ENCODE measurements around the gene RPL41.

The RPL41 gene

GRCh38 chr12:56103066-56103711 is 13.2 kb upstream of the RPL41 start:
- DNase-seq = peak; percentile 26

GRCh38 chr12:56103823-56104108 is 12.7 kb upstream of the RPL41 start:
- no peak for DNase-seq

DNA sequence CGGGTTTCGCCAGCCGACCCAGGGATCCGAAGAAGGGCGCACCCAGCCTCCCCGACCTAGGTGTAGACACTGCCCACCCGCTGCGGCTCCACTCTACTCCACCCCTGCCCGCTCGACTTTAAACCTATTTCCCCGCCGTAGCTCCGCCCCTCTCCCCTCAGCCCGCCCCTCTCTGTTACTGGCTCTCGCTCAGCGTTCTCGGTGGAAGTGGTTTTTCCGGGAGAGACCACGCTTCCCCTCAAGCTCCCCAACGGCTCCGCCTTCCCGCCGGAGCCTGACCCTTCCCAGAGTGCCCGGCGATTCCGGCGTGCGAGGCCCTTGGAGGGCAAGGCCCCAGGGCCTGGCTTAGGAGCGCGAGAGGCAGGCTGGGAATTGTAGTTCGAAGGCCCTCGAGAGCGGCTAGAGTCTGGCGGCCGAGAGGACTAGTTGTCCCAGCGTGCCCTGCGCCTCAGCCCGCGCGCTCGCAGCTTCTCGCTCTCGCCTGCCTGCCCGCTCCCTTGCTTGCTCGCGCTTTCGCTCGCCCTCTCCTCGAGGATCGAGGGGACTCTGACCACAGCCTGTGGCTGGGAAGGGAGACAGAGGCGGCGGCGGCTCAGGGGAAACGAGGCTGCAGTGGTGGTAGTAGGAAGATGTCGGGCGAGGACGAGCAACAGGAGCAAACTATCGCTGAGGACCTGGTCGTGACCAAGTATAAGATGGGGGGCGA is 12.2 kb upstream of the RPL41 start, which contains the start of gene PA2G4:
Gene PA2G4, plus strand, starts transcription at position 451 of the 706 bp plus-strand sequence. Its CDS starts 179 bp downstream, at position 630.
- peak; percentile 98 for DNase-seq

DNA sequence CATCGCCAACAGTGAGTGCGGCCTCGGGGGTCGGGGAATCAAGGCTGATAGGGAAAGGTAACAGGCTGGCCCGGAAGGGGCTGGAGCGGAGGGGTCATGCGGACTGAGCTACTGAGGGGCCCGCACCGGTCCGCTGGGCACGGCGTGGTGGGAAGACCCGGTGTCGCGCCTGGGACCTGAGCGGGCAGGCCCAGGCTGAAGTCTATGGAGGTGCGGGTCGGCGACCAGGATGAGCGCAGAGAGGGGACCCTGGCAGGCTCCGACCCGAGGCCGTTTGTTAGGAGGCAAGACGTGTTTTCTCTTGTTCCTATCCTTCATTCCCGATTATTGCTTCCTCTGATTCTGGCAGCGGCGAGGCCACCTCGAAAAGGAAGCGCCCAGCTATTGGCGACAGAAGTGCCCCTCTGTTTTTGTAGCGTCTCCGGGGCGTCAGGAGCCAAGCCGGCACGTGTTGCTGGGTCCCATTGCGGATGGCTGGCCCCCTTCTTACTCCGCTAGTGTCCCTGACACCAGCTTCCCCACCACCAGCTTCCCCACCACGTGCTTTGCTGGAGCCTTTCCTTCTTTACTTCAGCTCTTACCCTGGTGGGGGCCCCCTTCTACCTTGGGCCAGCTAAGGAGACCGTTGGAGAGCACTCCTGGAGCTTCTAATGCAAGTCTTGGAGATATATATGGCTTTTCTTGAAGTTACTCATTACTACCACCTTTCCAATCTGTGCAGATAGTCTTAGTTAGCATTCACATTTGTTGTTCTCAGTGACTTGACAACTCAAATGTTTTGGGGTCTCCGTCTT is 11.4 kb upstream of the RPL41 start:
- DNase-seq = peak; percentile 25

DNA sequence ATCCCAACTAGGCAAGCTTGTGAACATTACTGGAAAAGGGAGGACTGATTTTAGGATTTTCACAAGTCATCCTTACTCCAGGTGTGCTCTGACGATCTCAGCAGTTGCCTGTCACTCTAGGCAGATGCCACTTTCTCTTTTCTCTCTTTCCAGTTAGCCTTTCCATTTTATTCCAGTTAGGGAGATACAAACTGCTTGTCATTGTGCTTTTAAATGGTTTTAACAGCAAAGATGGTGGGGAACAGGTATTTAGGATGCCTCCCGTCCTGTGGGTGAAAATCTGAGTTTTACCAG is 10.9 kb upstream of the RPL41 start:
- DNase-seq = no peak

DNA sequence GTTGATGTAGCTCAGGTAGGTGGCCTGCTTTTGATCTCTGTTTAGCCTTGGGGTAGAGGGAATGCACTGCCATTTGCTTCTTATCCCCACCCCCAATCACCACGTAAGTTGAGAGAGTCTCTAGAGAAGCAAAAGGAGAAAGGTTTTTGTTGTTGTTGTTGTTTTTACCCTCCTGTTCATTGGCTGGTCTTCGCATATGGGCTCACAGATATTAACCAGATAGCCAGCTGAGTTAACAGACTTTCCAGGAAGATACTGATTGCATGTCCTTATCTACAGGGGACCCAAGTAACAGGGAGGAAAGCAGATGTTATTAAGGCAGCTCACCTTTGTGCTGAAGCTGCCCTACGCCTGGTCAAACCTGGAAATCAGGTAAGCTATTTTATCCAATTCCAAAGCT is 9.2 kb upstream of the RPL41 start:
- DNase-seq = no peak

- DNase-seq = no peak
Observed at GRCh38 chr12:56110571-56110970, 5.9 kb upstream of the RPL41 start.

DNA sequence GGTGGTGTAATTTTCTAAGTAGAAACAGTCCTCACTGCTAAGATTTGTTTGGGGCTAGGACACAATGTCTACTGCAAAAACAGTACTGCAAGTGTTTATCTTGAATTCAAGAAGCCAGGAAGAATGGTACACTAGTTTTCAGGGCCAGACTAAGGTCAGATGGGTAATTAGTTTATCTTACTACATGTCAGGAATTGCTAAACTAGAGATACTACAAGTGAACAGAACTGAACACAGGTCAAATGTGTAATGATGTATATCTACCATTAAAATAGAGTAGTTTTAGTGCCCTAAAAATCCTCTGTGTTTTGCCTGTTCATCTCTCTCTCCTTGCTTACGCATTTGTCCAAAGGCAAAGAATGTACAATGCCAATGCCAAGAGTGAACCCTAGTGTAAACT is 2.3 kb upstream of the RPL41 start:
- DNase-seq = no peak

GRCh38 chr12:56115329-56115728 is 1.1 kb upstream of the RPL41 start:
- DNase-seq = no peak

DNA sequence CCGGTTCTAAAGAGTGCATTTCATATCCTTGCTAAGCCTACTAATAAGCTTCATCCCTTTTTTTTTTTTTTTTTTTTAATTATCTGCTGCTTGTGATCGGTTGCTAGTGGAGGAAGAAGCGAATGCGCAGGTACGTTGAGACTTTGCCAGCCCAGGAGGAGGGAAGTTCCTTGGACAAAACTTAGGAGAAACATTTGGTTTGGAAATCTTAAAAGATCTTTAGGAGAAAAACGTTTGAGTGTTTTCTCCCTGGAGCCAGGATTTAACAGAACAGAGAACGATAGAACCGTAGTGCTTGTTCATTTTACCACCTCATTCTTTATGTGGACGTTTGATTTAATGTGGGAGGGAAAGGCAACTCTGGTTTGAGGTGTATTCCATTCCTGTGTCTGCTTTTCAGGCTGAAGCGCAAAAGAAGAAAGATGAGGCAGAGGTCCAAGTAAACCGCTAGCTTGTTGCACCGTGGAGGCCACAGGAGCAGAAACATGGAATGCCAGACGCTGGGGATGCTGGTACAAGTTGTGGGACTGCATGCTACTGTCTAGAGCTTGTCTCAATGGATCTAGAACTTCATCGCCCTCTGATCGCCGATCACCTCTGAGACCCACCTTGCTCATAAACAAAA is 761 bp downstream of the RPL41 start:
- peak; percentile 24 for DNase-seq

DNA sequence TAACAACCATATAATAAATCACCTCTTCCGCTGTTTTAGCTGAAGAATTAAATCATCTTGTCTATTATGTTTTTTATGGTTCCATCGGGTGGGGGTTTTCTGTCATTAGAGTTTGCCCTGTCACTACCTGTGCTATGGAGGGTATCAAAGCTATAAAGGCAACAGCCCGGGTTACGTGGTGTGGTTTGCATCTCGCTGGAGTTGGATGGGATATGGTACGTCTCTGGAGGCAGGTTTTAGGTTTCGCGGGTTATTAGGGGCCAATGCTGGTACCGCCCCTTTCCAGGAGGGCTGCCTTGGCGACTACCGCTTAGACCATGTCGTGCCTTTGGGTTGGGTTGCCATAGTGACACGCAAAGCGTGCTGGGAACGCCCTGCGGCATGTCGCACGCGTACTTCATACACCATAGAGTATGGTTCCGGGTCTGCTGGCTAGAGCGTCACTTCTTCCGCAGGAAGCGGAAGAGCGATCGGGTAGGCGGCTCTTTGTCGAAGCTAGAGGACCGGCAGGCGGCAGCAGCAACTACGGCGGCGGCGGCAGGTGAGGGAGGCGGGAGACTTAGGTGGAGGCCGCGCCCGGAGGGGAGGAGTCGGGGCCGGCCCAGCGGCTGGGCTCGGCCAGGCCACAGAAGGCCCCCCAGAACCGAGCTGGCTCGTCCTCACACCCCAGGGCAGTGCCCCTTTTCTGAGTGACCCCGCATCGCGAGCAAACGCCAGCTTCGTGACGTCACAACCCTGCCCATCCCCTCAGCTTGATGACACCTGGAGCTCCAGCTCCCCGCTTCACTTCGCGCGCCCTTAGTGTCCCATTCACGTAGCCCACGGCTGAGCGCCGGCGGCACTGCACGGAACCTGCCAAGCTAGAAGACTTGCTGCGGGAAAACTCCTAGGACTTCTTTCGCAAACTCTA is 1.6 kb downstream of the RPL41 start, which contains the start of gene ZC3H10:
Gene ZC3H10, plus strand, starts transcription at position 489 of the 910 bp plus-strand sequence. CDS start 2,297 bp downstream, outside the sequence.
- peak; percentile 95 for DNase-seq

GRCh38 chr12:56118688-56119357 is 2.4 kb downstream of the RPL41 start:
- DNase-seq = no peak

DNA sequence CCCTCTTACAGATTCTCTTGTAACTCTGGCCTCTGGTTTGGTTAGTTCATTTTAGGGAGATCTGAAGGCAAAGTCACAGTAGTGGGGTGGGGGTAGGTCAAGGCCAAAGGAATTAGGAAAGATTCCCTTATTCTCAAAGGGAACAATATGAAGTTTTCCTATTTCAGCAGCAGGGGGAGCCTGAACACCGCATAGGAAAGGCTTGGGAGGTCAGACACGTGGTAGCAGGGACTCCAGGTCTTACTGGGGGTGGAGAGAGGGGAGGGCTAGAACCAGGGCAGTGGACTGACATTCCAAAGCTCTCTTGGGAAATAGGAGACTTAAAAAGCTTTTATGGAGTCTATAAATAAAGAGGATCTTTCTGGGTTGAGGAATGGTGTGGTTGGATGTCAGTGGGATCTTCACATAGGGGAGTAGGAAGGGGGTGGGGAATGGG is 2.9 kb downstream of the RPL41 start:
- DNase-seq = peak; percentile 75

DNA sequence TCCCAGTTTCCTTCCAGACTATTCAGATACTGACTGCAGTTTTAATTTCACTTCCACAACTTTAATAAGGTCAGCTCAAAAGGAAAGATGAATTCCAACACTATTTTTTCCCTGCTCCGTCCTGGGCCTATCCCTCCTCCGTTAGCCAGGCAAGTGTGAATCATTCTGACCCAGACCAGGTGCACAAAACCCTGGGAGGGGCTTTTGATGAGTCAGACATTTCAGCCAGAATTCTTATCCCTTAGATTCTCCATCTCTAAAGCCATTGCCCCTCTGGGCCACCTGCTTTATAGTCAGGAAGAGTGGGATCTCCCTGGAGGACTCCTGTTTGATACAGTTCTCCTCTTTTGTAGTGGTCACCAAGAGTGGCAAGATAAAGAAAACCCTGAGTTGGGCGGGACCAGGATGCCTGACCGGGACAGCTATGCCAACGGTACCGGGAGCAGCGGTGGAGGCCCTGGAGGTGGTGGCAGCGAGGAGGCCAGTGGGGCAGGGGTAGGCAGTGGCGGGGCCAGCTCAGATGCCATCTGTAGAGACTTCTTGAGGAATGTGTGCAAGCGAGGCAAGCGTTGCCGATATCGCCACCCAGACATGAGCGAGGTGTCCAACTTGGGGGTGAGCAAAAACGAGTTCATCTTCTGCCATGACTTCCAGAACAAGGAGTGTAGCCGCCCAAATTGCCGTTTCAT is 3.9 kb downstream of the RPL41 start:
- DNase-seq = no peak

DNA sequence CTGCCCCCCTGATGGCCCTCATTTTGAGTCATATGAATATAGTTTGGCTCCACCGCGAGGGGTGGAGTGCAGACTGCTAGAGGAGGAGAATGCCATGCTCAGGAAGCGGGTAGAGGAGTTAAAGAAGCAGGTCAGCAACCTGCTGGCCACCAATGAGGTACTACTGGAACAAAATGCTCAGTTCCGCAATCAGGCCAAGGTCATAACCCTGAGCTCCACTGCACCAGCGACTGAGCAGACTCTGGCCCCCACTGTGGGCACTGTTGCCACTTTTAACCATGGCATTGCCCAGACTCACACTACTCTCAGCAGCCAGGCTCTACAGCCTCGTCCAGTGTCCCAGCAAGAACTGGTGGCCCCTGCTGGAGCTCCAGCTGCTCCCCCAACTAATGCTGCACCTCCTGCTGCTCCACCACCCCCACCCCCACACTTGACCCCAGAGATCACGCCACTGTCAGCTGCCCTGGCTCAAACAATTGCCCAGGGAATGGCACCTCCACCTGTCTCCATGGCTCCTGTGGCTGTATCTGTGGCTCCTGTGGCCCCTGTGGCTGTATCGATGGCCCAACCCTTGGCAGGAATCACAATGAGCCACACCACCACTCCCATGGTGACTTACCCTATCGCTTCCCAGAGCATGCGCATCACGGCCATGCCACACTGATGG is 4.9 kb downstream of the RPL41 start:
- DNase-seq = no peak

DNA sequence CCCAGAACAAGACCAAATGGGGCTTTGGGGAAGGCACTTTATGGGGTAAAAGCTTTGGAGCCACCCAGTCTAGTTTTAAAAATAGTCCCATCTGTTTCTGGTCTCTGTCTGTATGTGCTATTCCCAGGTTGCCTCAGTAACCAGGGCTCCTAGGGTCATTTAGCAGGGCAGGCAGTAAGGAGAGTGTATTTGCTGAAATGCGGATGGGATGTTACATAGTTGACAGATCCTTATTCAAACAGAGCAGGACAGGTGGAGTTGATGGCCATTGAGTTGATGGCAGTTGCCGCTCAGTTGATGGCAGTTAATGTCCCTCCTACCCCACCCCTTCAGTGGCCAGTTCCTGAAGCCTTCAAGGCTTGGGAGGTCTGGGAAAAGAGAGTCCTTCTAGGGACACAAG is 6.2 kb downstream of the RPL41 start:
- DNase-seq = no peak

- no peak for DNase-seq
Observed at GRCh38 chr12:56124133-56124532, 7.7 kb downstream of the RPL41 start.

DNA sequence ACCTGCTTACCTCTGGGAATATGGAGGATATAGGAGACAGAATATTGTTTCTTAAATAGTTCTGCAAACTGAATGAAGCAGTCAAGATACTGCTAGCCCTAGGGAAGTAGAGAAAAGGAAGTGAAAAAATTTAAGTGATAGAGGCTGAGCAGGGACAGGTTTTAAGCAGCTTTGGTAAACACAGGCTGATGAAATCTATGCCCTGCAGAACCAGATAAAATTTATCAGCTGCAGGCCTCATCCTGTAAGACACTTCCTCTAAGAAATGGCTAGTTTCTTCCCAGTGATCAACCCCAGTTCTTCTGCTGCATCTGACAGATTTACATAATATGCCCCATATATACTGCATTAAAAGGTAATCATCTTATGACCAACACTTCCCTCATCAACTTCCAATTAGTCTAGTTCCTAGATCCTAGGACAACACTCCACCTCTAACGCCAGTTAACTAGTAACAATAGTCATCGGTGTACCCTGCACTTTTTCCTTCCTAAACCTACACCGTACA is 10.4 kb downstream of the RPL41 start:
- DNase-seq = no peak

- no peak for DNase-seq
Observed at GRCh38 chr12:56127485-56127887, 11.1 kb downstream of the RPL41 start.

Measured in CD4-positive, alpha-beta T cell treated with Interleukin-17A for 4 hours (primary cell).